Ishikawa (cell line): ENCODE results near the gene DOCK7.

Experiments
- CEBPB ChIP-seq: IDR thresholded peaks from 2 replicates; pipeline ENCODE4 v1.6.1; 2012
- TAF1 ChIP-seq: IDR thresholded peaks from 2 replicates; pipeline ENCODE4 v1.6.1; 2012; ENCODE audit warnings: low read depth, mild to moderate bottlenecking
- TF ChIP-seq, protein P1 (sequence below): IDR thresholded peaks from 2 replicates; pipeline ENCODE4 v1.6.1; 2012

DNA sequence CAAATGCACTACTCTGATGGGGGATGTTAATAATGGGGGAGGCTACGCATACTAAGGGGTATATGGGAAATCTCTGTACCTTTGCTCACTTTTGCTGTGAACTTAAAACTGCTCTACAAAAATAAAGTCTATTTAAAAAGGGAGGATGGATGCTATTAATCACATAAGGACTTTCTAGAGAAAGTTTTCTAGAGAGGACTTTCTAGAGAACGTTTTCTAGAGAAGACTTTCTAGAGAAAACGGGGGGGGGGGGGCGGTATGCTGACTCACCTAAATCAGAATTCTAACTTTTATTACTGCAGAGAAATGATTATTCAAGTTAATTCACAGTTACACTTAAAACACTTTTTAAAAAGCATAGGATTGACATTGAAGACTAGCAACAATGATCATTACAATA lies 175.2 kb downstream of the DOCK7 start:
- TF ChIP-seq, protein P1, sequence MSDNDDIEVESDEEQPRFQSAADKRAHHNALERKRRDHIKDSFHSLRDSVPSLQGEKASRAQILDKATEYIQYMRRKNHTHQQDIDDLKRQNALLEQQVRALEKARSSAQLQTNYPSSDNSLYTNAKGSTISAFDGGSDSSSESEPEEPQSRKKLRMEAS = no peak
- no peak for TF ChIP-seq CEBPB
- TF ChIP-seq TAF1 = no peak
